Measurements from ENCODE around the gene XPO4. TPM values are rescaled to one million over a fixed set of nuclear protein-coding genes. Genes with fewer than 3 reads are reported as not detected.

XPO4 gene
- total and polyA plus RNA-seq, 2 of the 8 experiments (the other 6 are each of a cell fraction or from before 2014, with no cell fraction given), result 11.9 to 33.3 TPM

- WGBS, 2 experiments (ENCODE audit: extremely low coverage in 1 of 2, insufficient coverage in 1 of 2, insufficient read length in 1 of 2, insufficient replicate concordance in 2 of 2, low coverage in 1 of 2, low lambda C conversion rate in 2 of 2, missing lambda C conversion rate in 1 of 2), result 89% methylated on average over 3 of the region's 3 CpGs; no CpG with 5 or more reads in 1 of the 2 experiments
- Histone ChIP-seq H2BK12ac (ENCODE audit: low read depth, low read length) (no peak overlapping the region), H4K91ac (replicated peaks; ENCODE audit: insufficient read length, low read length) (no peak overlapping the region), H3K56ac (replicated peaks; ENCODE audit: insufficient read length, low read depth, low read length) (no peak overlapping the region), H4K8ac (ENCODE audit: extremely low read depth, insufficient read depth, low read length) (no peak overlapping the region), H3K4ac (replicated peaks; ENCODE audit: insufficient read length, low read depth, low read length) (no peak overlapping the region), H2BK20ac (ENCODE audit: low read length) (no peak overlapping the region), H3K9me3 (ENCODE audit: insufficient read depth in 2 of 2, low read depth in 1 of 2, low read length in 1 of 2) (no peaks in the 10 kb centered on the region), H3K23me2 (ENCODE audit: low read depth, low read length) (no peaks in the 10 kb centered on the region), H3K27me3 (replicated peaks in 1 of 4; ENCODE audit: control insufficient read depth in 3 of 4, extremely low read depth in 1 of 4, insufficient read depth in 3 of 4, low read length in 3 of 4) (peaks cover 0 to 1% (median 0%) of the 10 kb centered on the region in 4 experiments; a peak in 2 of 7 replicates), H3K14ac (ENCODE audit: insufficient read length) (no peak overlapping the region), H4K5ac (ENCODE audit: insufficient read length, low read depth, low read length) (no peak overlapping the region), H4K20me1 (replicated peaks in 1 of 2; ENCODE audit: control insufficient read depth in 1 of 2, insufficient read depth in 2 of 2, low read length in 2 of 2) (no peaks in the 10 kb centered on the region), H3K36me3 (ENCODE audit: control insufficient read depth in 2 of 4, insufficient read depth in 4 of 4, low read length in 3 of 4) (no peaks in the 10 kb centered on the region), H3K23ac (ENCODE audit: insufficient read length) (no peak overlapping the region), H3K4me1 (replicated peaks in 1 of 4; ENCODE audit: control insufficient read depth in 3 of 4, insufficient read depth in 4 of 4, low read length in 3 of 4) (peaks cover 0 to 3% (median under 1%) of the 10 kb centered on the region in 4 experiments; a peak in 2 of 7 replicates), H2AFZ (ENCODE audit: low read length) (no peak overlapping the region), H3K79me1 (ENCODE audit: low read depth, low read length) (no peaks in the 10 kb centered on the region), H3K4me3 (ENCODE audit: extremely low read depth in 1 of 4, insufficient read depth in 2 of 4, low read depth in 3 of 4, low read length in 4 of 4) (no peak overlapping the region), H2BK120ac (replicated peaks; ENCODE audit: low read depth, low read length) (no peak overlapping the region), H3K4me2 (ENCODE audit: insufficient read depth in 1 of 2, low read depth in 2 of 2, low read length in 2 of 2) (no peak overlapping the region), H2BK5ac (ENCODE audit: low read depth, low read length) (no peak overlapping the region), H3K27ac (ENCODE audit: low read depth, low read length) (no peak overlapping the region), H2BK15ac (ENCODE audit: low read length) (no peak overlapping the region), H2AK5ac (ENCODE audit: low read depth, low read length) (no peak overlapping the region), H3K18ac (ENCODE audit: extremely low read depth, low read length) (no peak overlapping the region), H3K9ac (replicated peaks in 1 of 4; ENCODE audit: extremely low read depth in 1 of 4, low read depth in 3 of 4, low read length in 3 of 4) (no peak overlapping the region), H3K79me2 (ENCODE audit: control insufficient read depth in 1 of 2, insufficient read depth in 2 of 2, low read length in 2 of 2) (no peaks in the 10 kb centered on the region)
- POLR2A ChIA-PET (ENCODE audit: partially characterized antibody), result no interaction called here
- FAIRE-seq (no peak), DNase-seq (ENCODE audit: low read depth in 1 of 2, low spot score in 2 of 2) (no peak)
- CTCF ChIA-PET (ENCODE audit: partially characterized antibody), result interaction anchor here (1.0 to 1.5 kb wide), 2 partner anchors 13 to 18 kb away, joined by 3 read pairs; no protein-coding TSS in a partner anchor
- TF ChIP-seq NRF1 (IDR thresholded peaks at IDR 0.05; ENCODE audit: low read depth, low read length), result no peak
- no peak for TF ChIP-seq JUN (IDR thresholded peaks at IDR 0.05; ENCODE audit: low read depth, low read length)
- no peak for TF ChIP-seq GABPA (IDR thresholded peaks at IDR 0.05; ENCODE audit: borderline replicate concordance, insufficient read depth, low read length)
- no peak for TF ChIP-seq SP1 (IDR thresholded peaks at IDR 0.05; ENCODE audit: low read depth, low read length)
- TF ChIP-seq RXRA (IDR thresholded peaks at IDR 0.05; ENCODE audit: insufficient read depth, low read depth, low read length), result no peak
- TF ChIP-seq RBBP5 (IDR thresholded peaks at IDR 0.05; ENCODE audit: borderline replicate concordance, low read depth, low read length), result no peak
- TF ChIP-seq, protein P1, sequence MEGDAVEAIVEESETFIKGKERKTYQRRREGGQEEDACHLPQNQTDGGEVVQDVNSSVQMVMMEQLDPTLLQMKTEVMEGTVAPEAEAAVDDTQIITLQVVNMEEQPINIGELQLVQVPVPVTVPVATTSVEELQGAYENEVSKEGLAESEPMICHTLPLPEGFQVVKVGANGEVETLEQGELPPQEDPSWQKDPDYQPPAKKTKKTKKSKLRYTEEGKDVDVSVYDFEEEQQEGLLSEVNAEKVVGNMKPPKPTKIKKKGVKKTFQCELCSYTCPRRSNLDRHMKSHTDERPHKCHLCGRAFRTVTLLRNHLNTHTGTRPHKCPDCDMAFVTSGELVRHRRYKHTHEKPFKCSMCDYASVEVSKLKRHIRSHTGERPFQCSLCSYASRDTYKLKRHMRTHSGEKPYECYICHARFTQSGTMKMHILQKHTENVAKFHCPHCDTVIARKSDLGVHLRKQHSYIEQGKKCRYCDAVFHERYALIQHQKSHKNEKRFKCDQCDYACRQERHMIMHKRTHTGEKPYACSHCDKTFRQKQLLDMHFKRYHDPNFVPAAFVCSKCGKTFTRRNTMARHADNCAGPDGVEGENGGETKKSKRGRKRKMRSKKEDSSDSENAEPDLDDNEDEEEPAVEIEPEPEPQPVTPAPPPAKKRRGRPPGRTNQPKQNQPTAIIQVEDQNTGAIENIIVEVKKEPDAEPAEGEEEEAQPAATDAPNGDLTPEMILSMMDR (IDR thresholded peaks at IDR 0.05; ENCODE audit: control extremely low read depth in 1 of 3, insufficient read depth in 1 of 3, low read depth in 1 of 3, low read length in 3 of 3), result no peak
- TF ChIP-seq PHF8 (conservative IDR thresholded peaks at IDR 0.05; ENCODE audit: low read depth, low read length), result no peak
- TF ChIP-seq RNF2 (IDR thresholded peaks at IDR 0.05; ENCODE audit: borderline replicate concordance, low read depth, low read length, missing control alignments, poor library complexity, severe bottlenecking), result no peak
- no peak for TF ChIP-seq EZH2 (IDR thresholded peaks at IDR 0.05; ENCODE audit: low read depth, low read length, severe bottlenecking)
- TF ChIP-seq SUZ12 (IDR thresholded peaks at IDR 0.05; ENCODE audit: low read length), result no peak
These were observed 37.5 kb upstream of the XPO4 start for GRCh38 chr13:20940083-20940482.
